Subcutaneous adipose tissue (tissue), 4 donors: ENCODE results near the gene CPPED1. TPM values are rescaled to one million over a fixed set of nuclear protein-coding genes. Genes with fewer than 3 reads are reported as not detected.

Experiments used
- CTCF ChIP-seq: fragments of 450-650 bp; IDR thresholded peaks from one replicate; pipeline ENCODE4 v1.5.1; 2016; ENCODE audit warnings: low read depth, mild to moderate bottlenecking, control low read depth, antibody characterized with exemption, moderate library complexity
- total RNA-seq, 4 donors: library from RNA; depleted of rRNA; stranded (reverse); fragments of >200 nt; gene quantifications; one replicate each; pipeline ENCODE4 v1.1.0, GENCODE V29; 2016

Gene CPPED1
- total RNA-seq, 4 donors from 2014 or later: 15.3 to 32.0 (median 23.3) TPM

- no peak for TF ChIP-seq CTCF
Measured at GRCh38 chr16:12669908-12670307, 133.8 kb downstream of the CPPED1 start.

GRCh38 chr16:12667909-12668308, 135.8 kb downstream of the CPPED1 start:
- no peak for TF ChIP-seq CTCF

- TF ChIP-seq CTCF: no peak
Measured at GRCh38 chr16:12664164-12664733, 139.4 kb downstream of the CPPED1 start.

- TF ChIP-seq CTCF: no peak
Measured at GRCh38 chr16:12661656-12662172, 142.0 kb downstream of the CPPED1 start.

GRCh38 chr16:12659871-12660270, 143.8 kb downstream of the CPPED1 start:
- TF ChIP-seq CTCF: no peak

- TF ChIP-seq CTCF: no peak
Measured at GRCh38 chr16:12658506-12658905, 145.2 kb downstream of the CPPED1 start.

- TF ChIP-seq CTCF: no peak
Measured at GRCh38 chr16:12655537-12655936, 148.2 kb downstream of the CPPED1 start.
